Naive B cell (primary cell): ENCODE measurements around the gene WSCD2. TPM values are rescaled to one million over a fixed set of nuclear protein-coding genes. Genes with fewer than 3 reads are reported as not detected.

ENCODE experiments used
- ATAC-seq, 2 donors: fragments of 150-1000 bp; cut with Tn5 transposase; 2 replicates each; pipeline ENCODE4 v1.10.0; 2021; ENCODE audit warnings: low read depth in 2 of 2, mild to moderate bottlenecking in 2 of 2, moderate library complexity in 2 of 2
- DNase-seq: peaks from one replicate; pipeline ENCODE4 v3.0.0; 2022
- H3K27ac Mint-ChIP-seq, 6 donors: one replicate each; pipeline ENCODE4 v1.8.0; 2020 to 2022; ENCODE audit warnings: mild to moderate bottlenecking in 6 of 6, mixed read lengths in 6 of 6, moderate library complexity in 5 of 6, inconsistent platforms in 2 of 6
- H3K27me3 Mint-ChIP-seq, 3 donors: one replicate each; pipeline ENCODE4 v1.8.0; 2021 to 2022; ENCODE audit warnings: mixed read lengths in 3 of 3, mild to moderate bottlenecking in 1 of 3
- H3K36me3 Mint-ChIP-seq, 2 donors: one replicate each; pipeline ENCODE4 v1.8.0; 2020 to 2022; ENCODE audit warnings: mixed read lengths in 2 of 2, inconsistent platforms in 1 of 2, mild to moderate bottlenecking in 1 of 2
- H3K4me1 Mint-ChIP-seq, 3 donors: one replicate each; pipeline ENCODE4 v1.8.0; 2020 to 2022; ENCODE audit warnings: mixed read lengths in 3 of 3, inconsistent platforms in 1 of 3, mild to moderate bottlenecking in 1 of 3, moderate library complexity in 1 of 3
- H3K4me3 Mint-ChIP-seq, 8 donors: one replicate each; pipeline ENCODE4 v1.8.0; 2020 to 2022; ENCODE audit warnings: mild to moderate bottlenecking in 8 of 8, mixed read lengths in 8 of 8, moderate library complexity in 8 of 8, inconsistent platforms in 2 of 8
- H3K9me3 Mint-ChIP-seq, 7 donors: one replicate each; pipeline ENCODE4 v1.8.0; 2020 to 2022; ENCODE audit warnings: mixed read lengths in 7 of 7, mild to moderate bottlenecking in 5 of 7, inconsistent platforms in 2 of 7, moderate library complexity in 1 of 7
- polyA plus RNA-seq, 6 donors: library from polyadenylated mRNA; unstranded; fragments of 300-500 nt; fragmentation: Illumina TruSeq; gene quantifications; one replicate each; pipeline ENCODE4 v1.2.3, GENCODE V29; 2021; ENCODE audit warnings: low read depth in 6 of 6

Gene WSCD2
- polyA plus RNA-seq, 6 donors from 2014 or later: 0.13 to 0.53 TPM; not detected in 4

DNA sequence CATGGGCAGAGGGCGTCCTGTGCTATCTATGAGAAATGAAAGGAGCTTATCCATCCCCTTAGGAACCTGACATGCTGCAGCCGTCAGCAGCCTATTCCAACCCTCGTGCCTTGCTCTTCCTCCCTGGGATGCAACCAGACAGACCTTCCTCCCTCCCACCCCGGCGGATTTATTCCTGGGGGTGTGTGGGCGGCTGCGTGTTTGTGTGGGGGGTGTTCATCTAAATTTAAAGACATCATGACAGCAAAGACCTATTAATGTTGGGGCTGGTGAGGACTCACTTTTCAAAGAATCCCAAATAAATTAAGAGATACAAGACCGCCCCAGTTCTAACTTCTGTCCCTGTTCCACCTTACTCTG is 52.0 kb downstream of the WSCD2 start:
- Mint-ChIP-seq H3K9me3 (peaks cover 0 to 8% (median 3%) of the 10 kb centered on the region in 7 donors), H3K4me3 (no peak overlapping the region), H3K4me1 (no peaks in the 10 kb centered on the region), H3K27me3 (peaks cover 4 to 14% (median 4%) of the 10 kb centered on the region in 3 donors), H3K27ac (no peak overlapping the region), H3K36me3 (no peaks in the 10 kb centered on the region)
- DNase-seq (no peak), ATAC-seq (no peak)

DNA sequence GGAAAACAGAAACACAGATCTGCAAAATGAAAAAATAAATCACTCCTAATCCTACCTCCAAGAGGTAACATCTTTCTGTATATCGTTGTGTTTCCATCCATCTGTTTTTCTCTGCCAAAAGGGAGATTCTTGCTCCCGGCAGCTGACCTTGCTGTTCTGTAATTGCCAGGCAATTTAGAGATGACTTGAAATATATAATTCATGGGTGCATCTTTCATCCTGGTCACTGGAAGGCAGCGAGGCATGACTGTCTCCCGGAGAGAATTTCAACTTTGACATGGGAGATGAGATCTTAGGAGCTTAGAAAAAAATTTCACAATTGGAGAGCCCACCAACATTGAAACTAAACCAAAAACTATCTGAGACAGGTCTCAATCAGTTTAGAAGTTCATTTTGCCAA is 53.0 kb downstream of the WSCD2 start:
- ATAC-seq (no peak), DNase-seq (no peak)
- H3K27me3 Mint-ChIP-seq: peaks cover 8 to 24% (median 10%) of the 10 kb centered on the region in 3 donors
- no peaks in the 10 kb centered on the region for H3K36me3 Mint-ChIP-seq
- no peak overlapping the region for H3K27ac Mint-ChIP-seq
- no peaks in the 10 kb centered on the region for H3K4me1 Mint-ChIP-seq
- no peak overlapping the region for H3K4me3 Mint-ChIP-seq
- H3K9me3 Mint-ChIP-seq: peaks cover 0 to 8% (median 0%) of the 10 kb centered on the region in 7 donors

DNA sequence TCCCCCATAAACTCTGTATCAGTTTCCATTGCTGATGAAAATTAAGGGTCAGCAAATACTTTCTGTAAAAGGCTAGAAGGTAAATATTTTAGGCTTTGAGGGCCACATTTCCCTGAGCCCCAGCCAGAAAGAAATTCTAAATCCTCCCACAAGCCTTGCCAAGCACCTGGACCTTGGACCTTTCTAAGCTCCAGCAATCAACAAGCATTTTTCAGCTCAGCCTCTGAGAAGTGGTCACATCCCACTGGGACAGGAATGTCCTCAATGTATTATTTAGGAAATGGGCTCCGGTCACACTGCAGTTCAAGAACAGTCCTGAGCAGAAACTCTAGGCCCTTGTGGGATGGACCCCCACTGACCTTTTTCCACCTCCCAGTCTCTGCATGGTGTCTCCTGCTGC is 55.9 kb downstream of the WSCD2 start:
- no peak for ATAC-seq
- H3K27ac Mint-ChIP-seq: no peak overlapping the region
- H3K4me1 Mint-ChIP-seq: no peaks in the 10 kb centered on the region
- H3K9me3 Mint-ChIP-seq: no peaks in the 10 kb centered on the region
- DNase-seq: no peak
- H3K4me3 Mint-ChIP-seq: no peak overlapping the region
- H3K27me3 Mint-ChIP-seq: peaks cover 17 to 25% (median 18%) of the 10 kb centered on the region in 3 donors
- no peaks in the 10 kb centered on the region for H3K36me3 Mint-ChIP-seq

DNA sequence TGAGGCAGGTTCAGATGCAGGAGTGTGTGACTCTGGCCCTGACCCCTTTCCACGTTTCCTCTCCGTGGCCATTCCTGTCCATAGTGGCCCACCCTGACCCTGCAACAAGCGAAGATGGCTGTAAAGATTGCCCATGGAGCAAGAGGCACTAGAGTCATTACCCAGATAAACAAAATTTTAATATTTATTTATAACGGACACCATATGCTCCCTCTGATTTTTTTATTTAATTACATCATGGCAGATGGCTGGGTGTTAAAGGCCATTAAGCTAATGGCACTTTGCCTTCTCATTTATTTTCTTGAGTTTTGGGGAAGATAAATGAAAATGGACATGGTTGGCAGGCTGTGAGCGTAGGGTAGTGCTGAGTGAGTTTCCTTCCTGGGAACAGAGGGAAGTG is 58.7 kb downstream of the WSCD2 start:
- Mint-ChIP-seq H3K27ac (no peak overlapping the region), H3K4me1 (no peaks in the 10 kb centered on the region)
- no peak for ATAC-seq

DNA sequence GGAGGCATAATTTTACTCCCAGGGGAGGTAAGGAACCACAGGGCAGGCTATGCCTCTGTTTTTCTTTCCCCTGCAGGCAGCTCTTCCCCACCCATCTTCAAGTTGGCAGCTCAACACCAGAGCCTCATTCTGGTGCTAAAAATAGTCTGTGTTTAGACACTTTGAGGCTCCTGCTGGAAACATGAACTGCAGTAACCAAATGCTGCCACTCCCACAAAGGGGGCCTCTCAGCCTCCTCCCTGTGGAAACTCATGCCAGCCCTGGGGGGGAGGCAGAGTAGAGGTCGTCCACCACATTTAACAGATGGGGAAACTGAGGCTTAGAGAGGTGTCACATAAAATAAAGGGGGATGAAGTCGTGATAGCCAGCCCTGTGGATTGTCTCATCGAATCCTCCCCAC is 61.4 kb downstream of the WSCD2 start:
- no peak overlapping the region for H3K27ac Mint-ChIP-seq
- H3K4me3 Mint-ChIP-seq: peak overlapping the region in 2 of 8 donors; percentile 21 to 41
- H3K27me3 Mint-ChIP-seq: peaks cover 18 to 29% (median 25%) of the 10 kb centered on the region in 3 donors

More for the DNA sequence above, 58.7 kb downstream of the WSCD2 start:
- H3K4me3 Mint-ChIP-seq: no peak overlapping the region
- no peaks in the 10 kb centered on the region for H3K9me3 Mint-ChIP-seq
- no peak for DNase-seq
- peaks cover 18 to 30% (median 22%) of the 10 kb centered on the region in 3 donors for H3K27me3 Mint-ChIP-seq
- H3K36me3 Mint-ChIP-seq: no peaks in the 10 kb centered on the region

DNA sequence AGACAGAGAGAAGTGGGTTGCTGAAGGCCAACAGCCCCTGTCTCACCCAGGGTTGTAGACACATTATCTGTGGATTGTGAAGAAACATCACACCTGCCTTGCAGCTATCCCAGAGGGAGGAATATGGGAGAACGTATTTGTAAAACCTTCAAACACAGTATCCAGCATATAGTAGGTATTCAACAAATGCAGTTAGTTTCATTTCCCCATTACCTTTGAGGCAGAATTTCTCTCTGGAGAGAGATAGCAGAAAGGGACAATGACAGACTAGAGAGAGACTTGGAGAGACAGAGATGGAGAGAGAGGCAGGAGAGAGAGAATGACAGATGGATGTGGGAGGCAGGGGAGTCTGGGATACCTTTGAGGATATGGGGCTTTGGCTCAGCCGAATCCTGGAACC is 62.0 kb downstream of the WSCD2 start:
- no peak for ATAC-seq
- H3K27ac Mint-ChIP-seq: peak overlapping the region in 1 of 6 donors; percentile 51
- no peak overlapping the region for H3K4me3 Mint-ChIP-seq
- H3K4me1 Mint-ChIP-seq: peaks cover 0 to 5% (median 0%) of the 10 kb centered on the region in 3 donors
- peaks cover 0 to 7% of the 10 kb centered on the region in 2 donors for H3K36me3 Mint-ChIP-seq
- DNase-seq: no peak
- peaks cover 18 to 25% (median 25%) of the 10 kb centered on the region in 3 donors for H3K27me3 Mint-ChIP-seq
- H3K9me3 Mint-ChIP-seq: peaks cover 0 to 5% (median 0%) of the 10 kb centered on the region in 7 donors

More for the DNA sequence above, 61.4 kb downstream of the WSCD2 start:
- Mint-ChIP-seq H3K9me3 (peaks cover 0 to 5% (median 0%) of the 10 kb centered on the region in 7 donors), H3K4me1 (peaks cover 0 to 5% (median 0%) of the 10 kb centered on the region in 3 donors), H3K36me3 (peaks cover 0 to 7% of the 10 kb centered on the region in 2 donors)
- DNase-seq: no peak
- ATAC-seq: no peak

DNA sequence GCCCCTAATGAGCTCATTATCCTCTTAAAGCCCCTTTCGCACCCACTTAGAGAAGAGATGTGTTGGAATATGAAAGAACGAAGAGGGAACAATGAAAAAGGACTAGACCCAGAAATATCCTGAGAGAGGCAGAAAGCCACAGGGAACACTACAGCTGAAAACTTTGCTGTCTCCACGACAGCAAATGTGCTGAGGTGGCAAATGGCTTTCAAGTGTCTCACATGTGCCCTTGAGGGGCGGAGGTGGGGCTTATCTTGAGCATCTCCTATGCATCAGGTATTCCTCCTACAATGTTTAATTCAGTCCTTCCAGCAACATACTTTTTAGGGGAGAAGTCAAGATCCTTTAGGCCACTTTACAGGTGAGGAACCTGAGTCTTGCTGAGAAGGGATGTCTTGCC is 62.9 kb downstream of the WSCD2 start:
- ATAC-seq: no peak
- H3K9me3 Mint-ChIP-seq: peaks cover 0 to 5% (median 0%) of the 10 kb centered on the region in 7 donors
- H3K36me3 Mint-ChIP-seq: peaks cover 0 to 7% of the 10 kb centered on the region in 2 donors
- H3K4me3 Mint-ChIP-seq: no peak overlapping the region
- DNase-seq: no peak
- H3K27ac Mint-ChIP-seq: no peak overlapping the region
- peaks cover 0 to 5% (median 0%) of the 10 kb centered on the region in 3 donors for H3K4me1 Mint-ChIP-seq
- H3K27me3 Mint-ChIP-seq: peaks cover 12 to 21% (median 17%) of the 10 kb centered on the region in 3 donors

DNA sequence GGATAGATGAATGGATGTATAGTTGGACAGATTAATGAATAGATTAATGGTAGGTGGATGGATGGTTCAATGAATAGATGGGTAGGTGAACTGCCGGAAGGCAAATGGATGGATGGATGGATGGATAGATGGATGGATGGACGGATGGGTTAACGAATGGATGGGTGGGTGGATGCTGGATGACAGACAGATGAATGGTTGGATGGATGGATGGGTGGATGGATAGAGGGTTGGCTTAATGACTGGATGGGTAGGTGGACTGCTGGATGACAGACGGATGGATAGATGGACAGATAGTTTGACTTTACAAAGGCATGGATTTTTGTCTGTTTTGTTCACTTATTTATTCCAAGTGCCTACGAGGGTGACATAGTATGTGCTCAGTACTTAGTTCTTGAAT is 64.4 kb downstream of the WSCD2 start:
- H3K4me3 Mint-ChIP-seq: peak overlapping the region in 1 of 8 donors; percentile 32
- peaks cover 9 to 21% (median 14%) of the 10 kb centered on the region in 3 donors for H3K27me3 Mint-ChIP-seq
- H3K36me3 Mint-ChIP-seq: peaks cover 0 to 7% of the 10 kb centered on the region in 2 donors
- H3K9me3 Mint-ChIP-seq: peaks cover 0 to 9% (median 0%) of the 10 kb centered on the region in 7 donors
- H3K27ac Mint-ChIP-seq: no peak overlapping the region
- H3K4me1 Mint-ChIP-seq: peaks cover 0 to 5% (median 0%) of the 10 kb centered on the region in 3 donors
- DNase-seq (no peak), ATAC-seq (no peak)

DNA sequence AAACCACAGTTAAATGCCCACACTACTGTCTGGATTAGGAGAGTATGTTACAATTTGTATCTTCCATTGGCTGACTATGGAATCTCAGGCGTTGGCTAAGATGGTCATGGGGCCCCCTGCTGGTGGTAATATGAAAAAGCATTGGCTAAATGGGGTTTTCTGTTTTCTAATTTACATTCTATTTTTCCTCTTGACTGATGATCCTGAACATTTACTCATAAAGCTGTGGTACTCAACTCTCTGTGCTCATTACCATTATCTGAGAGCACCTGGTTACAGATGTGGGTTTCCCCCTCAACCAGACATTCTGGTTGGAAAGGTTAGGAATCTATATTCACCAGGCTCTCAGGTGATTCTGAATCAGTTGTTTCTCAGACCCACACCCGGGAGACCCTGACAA is 64.8 kb downstream of the WSCD2 start:
- Mint-ChIP-seq H3K27me3 (peaks cover 10 to 21% (median 17%) of the 10 kb centered on the region in 3 donors), H3K4me1 (peaks cover 0 to 5% (median 0%) of the 10 kb centered on the region in 3 donors), H3K4me3 (no peak overlapping the region), H3K27ac (peak overlapping the region in 1 of 6 donors; percentile 30), H3K36me3 (peaks cover 0 to 7% of the 10 kb centered on the region in 2 donors), H3K9me3 (peaks cover 0 to 9% (median 0%) of the 10 kb centered on the region in 7 donors)
- DNase-seq: no peak
- ATAC-seq: no peak

DNA sequence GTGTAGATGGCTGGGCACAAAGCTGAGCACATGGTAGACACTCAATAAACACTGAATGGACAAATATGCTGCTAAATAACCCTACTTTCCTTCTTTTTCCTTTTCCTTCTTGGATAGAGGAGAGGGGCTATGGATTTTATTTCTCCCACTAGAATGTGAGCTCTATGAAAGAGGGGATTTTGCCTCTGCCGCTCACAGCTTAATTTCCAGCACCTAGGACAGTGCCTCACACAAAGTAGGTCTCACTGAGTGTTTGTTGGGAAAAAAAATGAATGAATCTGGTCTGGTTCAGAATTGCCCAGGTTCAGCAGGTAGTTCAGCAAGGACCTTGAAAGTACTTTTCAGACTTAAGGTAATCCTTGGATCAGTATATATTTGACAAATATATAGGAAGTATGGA is 65.5 kb downstream of the WSCD2 start:
- peaks cover 0 to 9% (median 0%) of the 10 kb centered on the region in 7 donors for H3K9me3 Mint-ChIP-seq
- ATAC-seq (no peak), DNase-seq (no peak)
- H3K27me3 Mint-ChIP-seq: peaks cover 15 to 21% (median 21%) of the 10 kb centered on the region in 3 donors
- H3K36me3 Mint-ChIP-seq: peaks cover 0 to 7% of the 10 kb centered on the region in 2 donors
- no peak overlapping the region for H3K27ac Mint-ChIP-seq
- no peak overlapping the region for H3K4me3 Mint-ChIP-seq
- H3K4me1 Mint-ChIP-seq: peaks cover 0 to 5% (median 0%) of the 10 kb centered on the region in 3 donors

DNA sequence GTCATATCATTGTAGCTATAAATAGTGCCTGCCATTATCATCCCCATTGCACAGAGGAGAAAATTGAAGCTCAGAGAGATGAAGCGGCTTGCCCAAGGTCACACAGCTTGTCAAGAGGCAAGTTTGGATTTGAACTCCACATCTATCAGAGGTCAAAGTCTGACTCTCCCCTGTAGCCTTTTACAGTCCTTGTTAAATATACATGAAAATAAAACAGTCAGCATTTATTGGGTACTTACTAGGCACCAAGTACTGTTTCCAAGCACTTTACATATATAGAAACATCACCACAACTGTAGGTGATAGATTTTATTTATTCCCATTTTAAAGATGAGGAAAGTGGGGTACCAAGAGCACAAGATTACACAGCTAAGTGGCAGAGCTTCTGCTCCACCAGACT is 67.2 kb downstream of the WSCD2 start:
- Mint-ChIP-seq H3K27ac (no peak overlapping the region), H3K27me3 (peaks cover 15 to 27% (median 22%) of the 10 kb centered on the region in 3 donors), H3K4me1 (peaks cover 0 to 5% (median 0%) of the 10 kb centered on the region in 3 donors), H3K36me3 (peaks cover 0 to 7% of the 10 kb centered on the region in 2 donors), H3K4me3 (no peak overlapping the region), H3K9me3 (peaks cover 0 to 9% (median 0%) of the 10 kb centered on the region in 7 donors)
- ATAC-seq: no peak
- no peak for DNase-seq

DNA sequence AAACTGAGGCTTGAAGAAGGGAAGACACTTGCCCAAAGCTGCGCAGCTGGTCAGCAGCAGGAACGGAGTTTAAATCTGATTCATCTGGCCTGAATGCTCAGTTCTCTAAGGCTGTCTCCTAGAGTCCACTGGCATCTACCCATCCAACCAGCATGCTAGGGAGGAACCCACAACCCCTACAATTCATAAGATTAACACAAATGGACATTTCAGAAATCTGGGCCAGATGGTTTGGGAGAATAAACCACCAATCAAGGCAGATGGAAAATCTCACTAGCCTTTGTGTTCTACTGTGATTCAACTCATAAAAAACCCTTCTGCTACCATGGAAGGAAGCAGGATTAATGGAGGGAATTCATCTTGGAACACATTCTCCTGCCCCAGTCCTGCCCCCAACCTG is 67.8 kb downstream of the WSCD2 start:
- H3K4me3 Mint-ChIP-seq: no peak overlapping the region
- H3K9me3 Mint-ChIP-seq: peaks cover 0 to 9% (median 0%) of the 10 kb centered on the region in 7 donors
- H3K4me1 Mint-ChIP-seq: peaks cover 0 to 5% (median 0%) of the 10 kb centered on the region in 3 donors
- ATAC-seq (no peak), DNase-seq (no peak)
- H3K27me3 Mint-ChIP-seq: peaks cover 21 to 29% (median 22%) of the 10 kb centered on the region in 3 donors
- H3K36me3 Mint-ChIP-seq: peaks cover 0 to 7% of the 10 kb centered on the region in 2 donors
- no peak overlapping the region for H3K27ac Mint-ChIP-seq

DNA sequence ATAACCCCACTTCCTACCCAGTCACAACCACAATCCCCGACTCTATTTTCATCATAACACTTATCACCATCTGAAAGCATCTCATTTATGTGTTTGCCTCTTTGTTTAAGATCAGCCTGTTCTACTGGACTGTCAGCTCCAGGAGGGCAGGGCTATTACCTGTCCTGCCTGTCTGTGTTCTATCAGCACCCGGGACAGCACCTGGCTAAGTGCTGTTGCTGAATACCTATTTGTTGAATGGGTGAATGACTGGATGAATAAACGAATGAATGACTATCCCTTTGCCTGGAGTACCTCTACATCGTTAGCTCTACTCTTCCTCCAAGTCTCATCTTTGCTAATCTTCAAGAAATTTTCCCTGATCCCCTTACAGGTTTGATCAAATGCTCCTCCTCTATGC is 69.0 kb downstream of the WSCD2 start:
- ATAC-seq (no peak), DNase-seq (no peak)
- H3K27me3 Mint-ChIP-seq: peaks cover 21 to 31% (median 30%) of the 10 kb centered on the region in 3 donors
- no peak overlapping the region for H3K4me3 Mint-ChIP-seq
- H3K4me1 Mint-ChIP-seq: peaks cover 0 to 5% (median 0%) of the 10 kb centered on the region in 3 donors
- peaks cover 0 to 7% of the 10 kb centered on the region in 2 donors for H3K36me3 Mint-ChIP-seq
- peaks cover 0 to 9% (median 0%) of the 10 kb centered on the region in 7 donors for H3K9me3 Mint-ChIP-seq
- H3K27ac Mint-ChIP-seq: no peak overlapping the region

DNA sequence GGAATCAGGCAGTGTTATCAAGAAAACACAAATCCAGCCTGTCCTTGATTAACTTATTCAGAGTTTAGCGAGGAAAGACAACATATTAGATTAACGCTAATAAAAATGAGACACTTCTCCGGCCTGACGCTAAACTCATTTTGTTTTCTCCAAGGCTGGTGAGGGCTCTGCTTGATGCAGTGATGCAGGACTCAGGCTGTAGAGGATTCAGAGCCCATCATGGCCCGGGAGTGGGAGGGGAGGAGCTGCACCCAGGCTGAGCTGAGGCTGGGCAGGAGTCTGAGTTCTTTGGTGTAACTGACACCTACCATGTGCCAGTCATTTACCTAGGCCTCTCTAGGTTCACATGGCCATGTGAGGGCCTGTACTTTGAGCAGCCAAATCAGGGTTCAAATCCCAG is 70.0 kb downstream of the WSCD2 start:
- Mint-ChIP-seq H3K27me3 (peaks cover 24 to 41% (median 27%) of the 10 kb centered on the region in 3 donors), H3K4me3 (no peak overlapping the region), H3K9me3 (peaks cover 0 to 4% (median 0%) of the 10 kb centered on the region in 7 donors), H3K4me1 (no peaks in the 10 kb centered on the region), H3K36me3 (no peaks in the 10 kb centered on the region), H3K27ac (no peak overlapping the region)
- ATAC-seq: no peak
- no peak for DNase-seq
